ENCODE data around the gene PUSL1. TPM values are rescaled to one million over a fixed set of nuclear protein-coding genes. Genes with fewer than 3 reads are reported as not detected.

PUSL1 gene
- total RNA-seq, 4 donors from 2014 or later = 6.2 to 13.1 (median 9.5) TPM

- H3K36me3 ChIP-seq = peaks cover 0 to 8% of the 10 kb centered on the region in 2 donors
These were observed 8.6 kb upstream of the PUSL1 start for GRCh38 chr1:1299686-1300351.

GRCh38 chr1:1300352-1300739, 8.1 kb upstream of the PUSL1 start:
- no peak overlapping the region for H3K27ac ChIP-seq
- ATAC-seq (no peak), DNase-seq (no peak)
- intact Hi-C loops (cut with DNase I; ENCODE audit: low total_unique reads) = no loop called here
- H3K27me3 ChIP-seq = no peaks in the 10 kb centered on the region
- no peak overlapping the region for H3K4me3 ChIP-seq
- H3K9me3 ChIP-seq = no peaks in the 10 kb centered on the region
- TF ChIP-seq CTCF (IDR thresholded peaks at IDR 0.05 in 4 of 5, conservative IDR thresholded peaks at IDR 0.05 in 1 of 5) (no peak), POLR2A (IDR thresholded peaks at IDR 0.05) (no peak)
- H3K36me3 ChIP-seq = peaks cover 0 to 5% of the 10 kb centered on the region in 2 donors
- peaks cover 10 to 17% of the 10 kb centered on the region in 2 donors for H3K4me1 ChIP-seq
- in situ Hi-C loops (cut with MboI; ENCODE audit: low sequenced_read_pairs in 4 of 4) = no loop called here

More at GRCh38 chr1:1299686-1300351, 8.6 kb upstream of the PUSL1 start:
- Histone ChIP-seq H3K4me1 (peaks cover 5 to 11% of the 10 kb centered on the region in 2 donors), H3K4me3 (no peak overlapping the region), H3K27me3 (no peaks in the 10 kb centered on the region), H3K9me3 (no peaks in the 10 kb centered on the region), H3K27ac (no peak overlapping the region)
- ATAC-seq (no peak), DNase-seq (no peak)
- TF ChIP-seq CTCF (IDR thresholded peaks at IDR 0.05 in 4 of 5, conservative IDR thresholded peaks at IDR 0.05 in 1 of 5) = no peak
- TF ChIP-seq POLR2A (IDR thresholded peaks at IDR 0.05) = no peak
- in situ Hi-C loops (cut with MboI; ENCODE audit: low sequenced_read_pairs in 4 of 4) = no loop called here
- intact Hi-C loops (cut with DNase I; ENCODE audit: low total_unique reads) = no loop called here

GRCh38 chr1:1302006-1302430, 6.4 kb upstream of the PUSL1 start:
- Histone ChIP-seq H3K4me1 (peaks cover 27 to 33% of the 10 kb centered on the region in 2 donors), H3K9me3 (no peaks in the 10 kb centered on the region), H3K36me3 (no peaks in the 10 kb centered on the region), H3K4me3 (no peak overlapping the region), H3K27me3 (no peaks in the 10 kb centered on the region), H3K27ac (no peak overlapping the region)
- in situ Hi-C loops (cut with MboI; ENCODE audit: low sequenced_read_pairs in 4 of 4) = no loop called here
- ATAC-seq (no peak), DNase-seq (no peak)
- TF ChIP-seq CTCF (IDR thresholded peaks at IDR 0.05 in 4 of 5, conservative IDR thresholded peaks at IDR 0.05 in 1 of 5) = peak in 3 of 5 experiments; percentile 11 to 40 (median 20)
- no peak for TF ChIP-seq POLR2A (IDR thresholded peaks at IDR 0.05)
- intact Hi-C loops (cut with DNase I; ENCODE audit: low total_unique reads) = no loop called here

- intact Hi-C loops (cut with DNase I; ENCODE audit: low total_unique reads) = no loop called here
These were observed 5.4 kb upstream of the PUSL1 start for GRCh38 chr1:1302951-1303509.

More at GRCh38 chr1:1302951-1303509, 5.4 kb upstream of the PUSL1 start:
- TF ChIP-seq CTCF (IDR thresholded peaks at IDR 0.05 in 4 of 5, conservative IDR thresholded peaks at IDR 0.05 in 1 of 5) (no peak), POLR2A (IDR thresholded peaks at IDR 0.05) (no peak)
- Histone ChIP-seq H3K36me3 (no peaks in the 10 kb centered on the region), H3K9me3 (no peaks in the 10 kb centered on the region), H3K4me3 (no peak overlapping the region), H3K4me1 (peaks cover 30 to 36% of the 10 kb centered on the region in 2 donors), H3K27ac (no peak overlapping the region), H3K27me3 (no peaks in the 10 kb centered on the region)
- DNase-seq (no peak), ATAC-seq (no peak)
- in situ Hi-C loops (cut with MboI; ENCODE audit: low sequenced_read_pairs in 4 of 4) = no loop called here
